ENCODE measurements around the gene RETREG2.

The RETREG2 gene

DNA sequence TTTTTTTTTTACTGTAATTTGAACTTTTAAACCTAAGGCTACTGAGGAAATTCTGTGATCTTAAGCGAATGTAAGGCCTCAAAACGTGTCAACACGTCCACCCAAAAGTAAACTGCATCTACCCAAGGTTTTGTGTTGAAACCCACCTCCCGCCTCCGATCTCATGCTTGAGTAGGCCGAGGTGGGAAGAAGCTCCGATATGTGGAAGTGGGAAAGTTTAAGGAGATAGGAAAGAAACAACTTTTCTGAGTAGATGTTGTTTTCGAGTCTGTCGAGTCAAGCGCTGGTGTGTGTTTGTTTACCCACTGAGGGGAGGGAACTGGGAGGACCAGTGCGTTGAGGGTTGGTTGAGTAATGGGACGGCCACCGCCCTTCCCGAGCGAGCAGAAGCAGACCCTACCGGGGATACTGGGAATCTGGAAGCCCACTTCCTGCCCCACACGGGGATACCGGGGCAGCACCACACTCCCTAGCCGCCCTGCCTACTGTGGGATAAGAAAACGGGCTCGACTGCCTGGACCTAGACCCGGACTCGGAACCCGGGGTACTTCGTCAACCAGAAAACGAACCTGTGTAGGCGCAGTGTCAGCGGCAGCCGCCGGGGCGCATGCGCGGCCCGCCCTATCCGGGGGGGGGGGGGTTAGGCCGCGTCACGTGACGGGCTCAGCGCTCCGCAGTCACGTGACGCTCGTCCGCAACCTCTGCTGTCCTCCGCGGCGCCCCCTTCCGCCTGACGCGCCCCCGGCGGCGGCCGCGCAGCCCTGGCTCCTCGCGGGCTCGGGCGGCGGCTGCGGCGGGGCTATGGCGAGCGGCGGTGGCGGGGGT, at the start of gene RETREG2:
Gene RETREG2, plus strand, starts transcription at position 724 of the 825 bp plus-strand sequence. Its CDS starts 78 bp downstream, at position 802.
- peak within 1 kb of the TSS; percentile 78 for H3K4me3 ChIP-seq (replicated peaks; ENCODE audit: low read depth, low read length)
- TF ChIP-seq CTCF (IDR thresholded peaks at IDR 0.05; ENCODE audit: low read depth, low read length, missing control alignments): peak; percentile 7
- no peak for DNase-seq (ENCODE audit: extremely low read depth, low read depth)

- TF ChIP-seq CTCF (IDR thresholded peaks at IDR 0.05; ENCODE audit: low read depth, low read length, missing control alignments): no peak
- no peak for DNase-seq (ENCODE audit: extremely low read depth, low read depth)
- no peak overlapping the region for H3K4me3 ChIP-seq (replicated peaks; ENCODE audit: low read depth, low read length)
Observed at GRCh38 chr2:219128396-219128795, 49.7 kb upstream of the RETREG2 start.

GRCh38 chr2:219129589-219129988, 48.5 kb upstream of the RETREG2 start:
- no peak for DNase-seq (ENCODE audit: extremely low read depth, low read depth)
- H3K4me3 ChIP-seq (replicated peaks; ENCODE audit: low read depth, low read length): no peak overlapping the region
- no peak for TF ChIP-seq CTCF (IDR thresholded peaks at IDR 0.05; ENCODE audit: low read depth, low read length, missing control alignments)

GRCh38 chr2:219131327-219131726, 46.7 kb upstream of the RETREG2 start:
- TF ChIP-seq CTCF (IDR thresholded peaks at IDR 0.05; ENCODE audit: low read depth, low read length, missing control alignments): no peak
- no peak overlapping the region for H3K4me3 ChIP-seq (replicated peaks; ENCODE audit: low read depth, low read length)
- no peak for DNase-seq (ENCODE audit: extremely low read depth, low read depth)

DNA sequence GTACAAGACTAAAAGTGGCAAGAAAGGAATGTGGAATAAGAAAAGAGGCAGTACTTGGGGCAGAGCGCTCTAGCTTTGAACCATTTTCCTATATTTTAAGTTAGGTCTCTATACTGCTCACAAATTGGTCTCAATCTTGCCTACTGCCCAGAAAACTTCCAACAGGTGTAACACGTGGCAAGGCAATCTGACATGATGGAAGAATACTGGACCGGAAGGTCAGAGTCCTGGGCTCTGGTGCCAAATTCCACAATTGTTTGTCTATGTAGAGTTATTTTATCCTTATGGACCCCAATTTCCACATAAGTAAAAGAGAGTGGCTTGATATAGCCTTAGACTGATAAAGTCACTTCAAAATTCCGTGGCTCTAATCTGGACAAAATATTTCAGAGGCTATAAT, 46.3 kb upstream of the RETREG2 start:
- DNase-seq (ENCODE audit: extremely low read depth, low read depth): no peak
- TF ChIP-seq CTCF (IDR thresholded peaks at IDR 0.05; ENCODE audit: low read depth, low read length, missing control alignments): no peak
- H3K4me3 ChIP-seq (replicated peaks; ENCODE audit: low read depth, low read length): no peak overlapping the region

GRCh38 chr2:219133976-219134375, 44.1 kb upstream of the RETREG2 start:
- no peak for TF ChIP-seq CTCF (IDR thresholded peaks at IDR 0.05; ENCODE audit: low read depth, low read length, missing control alignments)
- DNase-seq (ENCODE audit: extremely low read depth, low read depth): no peak
- no peak overlapping the region for H3K4me3 ChIP-seq (replicated peaks; ENCODE audit: low read depth, low read length)
